WTC11 (cell line): Measurements from ENCODE around the gene GAB2. TPM values are rescaled to one million over a fixed set of nuclear protein-coding genes. Genes with fewer than 3 reads are reported as not detected.

Experiments used
- ATAC-seq: fragments of 200-7000 bp; cut with Tn5 transposase; 2 replicates; pipeline ENCODE4 v1.10.0; 2021; ENCODE audit warnings: mild to moderate bottlenecking, moderate library complexity
- CTCF ChIA-PET: fragments of 300-600 bp; sonication (Branson Sonifier 250); formaldehyde crosslinking; loops from one replicate; lab custom pipeline; 2021; ENCODE audit warnings: antibody characterized with exemption; lab: Charles Lee
- POLR2A ChIA-PET: fragments of 350-600 bp; sonication (Branson Sonifier 250); formaldehyde crosslinking; loops from one replicate; lab custom pipeline; 2021; ENCODE audit warnings: antibody characterized with exemption; lab: Charles Lee
- DNase-seq: peaks from one replicate; pipeline ENCODE4 v3.0.0; 2021; ENCODE audit warnings: low spot score
- H3K27ac Mint-ChIP-seq: 2 replicates; pipeline ENCODE4 v1.8.0; 2021; ENCODE audit warnings: mixed read lengths
- H3K27me3 Mint-ChIP-seq: 2 replicates; pipeline ENCODE4 v1.8.0; 2021; ENCODE audit warnings: low read depth, mild to moderate bottlenecking, moderate library complexity, mixed read lengths
- H3K36me3 Mint-ChIP-seq: 2 replicates; pipeline ENCODE4 v1.8.0; 2021; ENCODE audit warnings: mixed read lengths
- H3K4me1 Mint-ChIP-seq: 2 replicates; pipeline ENCODE4 v1.8.0; 2022; ENCODE audit warnings: mixed read lengths
- H3K4me3 Mint-ChIP-seq: 2 replicates; pipeline ENCODE4 v1.8.0; 2021; ENCODE audit warnings: mild to moderate bottlenecking, moderate library complexity, mixed read lengths
- H3K9me3 Mint-ChIP-seq: 2 replicates; pipeline ENCODE4 v1.8.0; 2021; ENCODE audit warnings: mixed read lengths
- CBFB ChIP-seq: sonication (generic); formaldehyde crosslinking; IDR thresholded peaks from 2 replicates; pipeline ENCODE4 v1.8.1; 2022; ENCODE audit warnings: mild to moderate bottlenecking, low read depth, missing genetic modification reagents
- ELF4 ChIP-seq: sonication (generic); formaldehyde crosslinking; IDR thresholded peaks from 2 replicates; pipeline ENCODE4 v1.8.1; 2022; ENCODE audit warnings: low read depth, mild to moderate bottlenecking, moderate library complexity, missing genetic modification reagents
- FOXJ3 ChIP-seq: sonication (generic); formaldehyde crosslinking; IDR thresholded peaks from 2 replicates; pipeline ENCODE4 v1.9.0; 2021; ENCODE audit warnings: missing genetic modification reagents, mild to moderate bottlenecking, borderline replicate concordance
- HMGA2 ChIP-seq: fragments of 250-450 bp; sonication (Bioruptor Pico); IDR thresholded peaks from 2 replicates; pipeline ENCODE4 v1.4.0; 2021; ENCODE audit warnings: mild to moderate bottlenecking, moderate library complexity
- JAZF1 ChIP-seq: fragments of 250-450 bp; sonication (Bioruptor Pico); IDR thresholded peaks from 2 replicates; pipeline ENCODE4 v1.9.0; 2021; ENCODE audit warnings: moderate library complexity, mild to moderate bottlenecking, inconsistent platforms
- KAT7 ChIP-seq: sonication (generic); formaldehyde crosslinking; IDR thresholded peaks from 2 replicates; pipeline ENCODE4 v1.8.1; 2023; ENCODE audit warnings: missing genetic modification reagents, mild to moderate bottlenecking, borderline replicate concordance
- MYBL2 ChIP-seq: sonication (generic); formaldehyde crosslinking; IDR thresholded peaks from 2 replicates; pipeline ENCODE4 v1.8.1; 2023; ENCODE audit warnings: mild to moderate bottlenecking, moderate library complexity, missing genetic modification reagents
- NFE2L1 ChIP-seq: sonication (generic); formaldehyde crosslinking; IDR thresholded peaks from 2 replicates; pipeline ENCODE4 v1.8.1; 2023; ENCODE audit warnings: missing genetic modification reagents
- PRRX2 ChIP-seq: fragments of 250-450 bp; sonication (Bioruptor Pico); IDR thresholded peaks from 2 replicates; pipeline ENCODE4 v1.8.0; 2021; ENCODE audit warnings: mild to moderate bottlenecking
- SMAD4 ChIP-seq: sonication (generic); formaldehyde crosslinking; IDR thresholded peaks from 2 replicates; pipeline ENCODE4 v1.8.0; 2022; ENCODE audit warnings: mild to moderate bottlenecking, missing genetic modification reagents
- SOX15 ChIP-seq: fragments of 250-450 bp; sonication (Bioruptor Pico); IDR thresholded peaks from 2 replicates; pipeline ENCODE4 v1.9.0; 2021; ENCODE audit warnings: mild to moderate bottlenecking
- SP1 ChIP-seq: sonication (generic); formaldehyde crosslinking; conservative IDR thresholded peaks from 2 replicates; pipeline ENCODE4 v1.8.1; 2022; ENCODE audit warnings: missing genetic modification reagents
- TCF7 ChIP-seq: sonication (generic); formaldehyde crosslinking; IDR thresholded peaks from 2 replicates; pipeline ENCODE4 v1.8.0; 2022; ENCODE audit warnings: mild to moderate bottlenecking, low read depth, missing genetic modification reagents, moderate library complexity
- TP53 ChIP-seq: sonication (generic); formaldehyde crosslinking; IDR thresholded peaks from 2 replicates; pipeline ENCODE4 v1.8.1; 2023; ENCODE audit warnings: mild to moderate bottlenecking, missing genetic modification reagents
- ZBTB21 ChIP-seq: sonication (generic); formaldehyde crosslinking; IDR thresholded peaks from 2 replicates; pipeline ENCODE4 v1.8.1; 2023; ENCODE audit warnings: mild to moderate bottlenecking, missing genetic modification reagents, borderline replicate concordance
- ZNF121 ChIP-seq: sonication (generic); formaldehyde crosslinking; IDR thresholded peaks from 2 replicates; pipeline ENCODE4 v1.8.0; 2023; ENCODE audit warnings: missing genetic modification reagents
- ZNF138 ChIP-seq: sonication (generic); formaldehyde crosslinking; conservative IDR thresholded peaks from 2 replicates; pipeline ENCODE4 v1.8.1; 2022; ENCODE audit warnings: mild to moderate bottlenecking, moderate library complexity, missing genetic modification reagents
- ZNF219 ChIP-seq: sonication (generic); formaldehyde crosslinking; IDR thresholded peaks from 2 replicates; pipeline ENCODE4 v1.8.0; 2023; ENCODE audit warnings: missing genetic modification reagents, mild to moderate bottlenecking, borderline replicate concordance
- ZNF396 ChIP-seq: fragments of 250-450 bp; sonication (Bioruptor Pico); IDR thresholded peaks from 2 replicates; pipeline ENCODE4 v1.8.0; 2021; ENCODE audit warnings: mild to moderate bottlenecking, moderate library complexity, borderline replicate concordance
- ZNF423 ChIP-seq: fragments of 250-450 bp; sonication (Bioruptor Pico); IDR thresholded peaks from 2 replicates; pipeline ENCODE4 v2.1.2; 2022; ENCODE audit warnings: mild to moderate bottlenecking, moderate library complexity
- total RNA-seq: library from RNA; stranded (reverse); gene quantifications from 3 replicates; pipeline ENCODE4 v1.2.3, GENCODE V29; 2021
- TF ChIP-seq, protein P1 (sequence below): sonication (generic); formaldehyde crosslinking; IDR thresholded peaks from 2 replicates; pipeline ENCODE4 v1.8.1; 2022; ENCODE audit warnings: low read depth, mild to moderate bottlenecking, moderate library complexity, missing genetic modification reagents, borderline replicate concordance
- TF ChIP-seq, protein P2 (sequence below): sonication (generic); formaldehyde crosslinking; IDR thresholded peaks from 2 replicates; pipeline ENCODE4 v1.8.0; 2023; ENCODE audit warnings: mild to moderate bottlenecking, missing genetic modification reagents
- TF ChIP-seq, protein P3 (sequence below): sonication (generic); formaldehyde crosslinking; IDR thresholded peaks from 2 replicates; pipeline ENCODE4 v1.8.1; 2023; ENCODE audit warnings: mild to moderate bottlenecking, missing genetic modification reagents
- TF ChIP-seq, protein P4 (sequence below): sonication (generic); formaldehyde crosslinking; IDR thresholded peaks from 2 replicates; pipeline ENCODE4 v1.8.1; 2023; ENCODE audit warnings: mild to moderate bottlenecking, moderate library complexity, missing genetic modification reagents
- TF ChIP-seq, protein P5 (sequence below): sonication (generic); formaldehyde crosslinking; IDR thresholded peaks from 2 replicates; pipeline ENCODE4 v1.8.1; 2022; ENCODE audit warnings: missing genetic modification reagents, borderline replicate concordance

GAB2 gene
- total RNA-seq, 1 experiment from 2014 or later, result 10.6 TPM

- TF ChIP-seq ZNF396 (CRISPR knock-in tag) (no peak), KAT7 (no peak), FOXJ3 (CRISPR knock-in tag) (no peak), TP53 (CRISPR knock-in tag) (no peak), JAZF1 (no peak), ZNF138 (CRISPR knock-in tag) (no peak), SMAD4 (CRISPR knock-in tag) (no peak), SOX15 (CRISPR knock-in tag) (no peak), PRRX2 (CRISPR knock-in tag) (no peak), SP1 (CRISPR knock-in tag) (no peak)
- TF ChIP-seq, protein P1, sequence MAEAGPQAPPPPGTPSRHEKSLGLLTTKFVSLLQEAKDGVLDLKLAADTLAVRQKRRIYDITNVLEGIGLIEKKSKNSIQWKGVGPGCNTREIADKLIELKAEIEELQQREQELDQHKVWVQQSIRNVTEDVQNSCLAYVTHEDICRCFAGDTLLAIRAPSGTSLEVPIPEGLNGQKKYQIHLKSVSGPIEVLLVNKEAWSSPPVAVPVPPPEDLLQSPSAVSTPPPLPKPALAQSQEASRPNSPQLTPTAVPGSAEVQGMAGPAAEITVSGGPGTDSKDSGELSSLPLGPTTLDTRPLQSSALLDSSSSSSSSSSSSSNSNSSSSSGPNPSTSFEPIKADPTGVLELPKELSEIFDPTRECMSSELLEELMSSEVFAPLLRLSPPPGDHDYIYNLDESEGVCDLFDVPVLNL (CRISPR knock-in tag), result no peak
- TF ChIP-seq, protein P2, sequence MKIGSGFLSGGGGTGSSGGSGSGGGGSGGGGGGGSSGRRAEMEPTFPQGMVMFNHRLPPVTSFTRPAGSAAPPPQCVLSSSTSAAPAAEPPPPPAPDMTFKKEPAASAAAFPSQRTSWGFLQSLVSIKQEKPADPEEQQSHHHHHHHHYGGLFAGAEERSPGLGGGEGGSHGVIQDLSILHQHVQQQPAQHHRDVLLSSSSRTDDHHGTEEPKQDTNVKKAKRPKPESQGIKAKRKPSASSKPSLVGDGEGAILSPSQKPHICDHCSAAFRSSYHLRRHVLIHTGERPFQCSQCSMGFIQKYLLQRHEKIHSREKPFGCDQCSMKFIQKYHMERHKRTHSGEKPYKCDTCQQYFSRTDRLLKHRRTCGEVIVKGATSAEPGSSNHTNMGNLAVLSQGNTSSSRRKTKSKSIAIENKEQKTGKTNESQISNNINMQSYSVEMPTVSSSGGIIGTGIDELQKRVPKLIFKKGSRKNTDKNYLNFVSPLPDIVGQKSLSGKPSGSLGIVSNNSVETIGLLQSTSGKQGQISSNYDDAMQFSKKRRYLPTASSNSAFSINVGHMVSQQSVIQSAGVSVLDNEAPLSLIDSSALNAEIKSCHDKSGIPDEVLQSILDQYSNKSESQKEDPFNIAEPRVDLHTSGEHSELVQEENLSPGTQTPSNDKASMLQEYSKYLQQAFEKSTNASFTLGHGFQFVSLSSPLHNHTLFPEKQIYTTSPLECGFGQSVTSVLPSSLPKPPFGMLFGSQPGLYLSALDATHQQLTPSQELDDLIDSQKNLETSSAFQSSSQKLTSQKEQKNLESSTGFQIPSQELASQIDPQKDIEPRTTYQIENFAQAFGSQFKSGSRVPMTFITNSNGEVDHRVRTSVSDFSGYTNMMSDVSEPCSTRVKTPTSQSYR (CRISPR knock-in tag), result no peak
- TF ChIP-seq, protein P3, sequence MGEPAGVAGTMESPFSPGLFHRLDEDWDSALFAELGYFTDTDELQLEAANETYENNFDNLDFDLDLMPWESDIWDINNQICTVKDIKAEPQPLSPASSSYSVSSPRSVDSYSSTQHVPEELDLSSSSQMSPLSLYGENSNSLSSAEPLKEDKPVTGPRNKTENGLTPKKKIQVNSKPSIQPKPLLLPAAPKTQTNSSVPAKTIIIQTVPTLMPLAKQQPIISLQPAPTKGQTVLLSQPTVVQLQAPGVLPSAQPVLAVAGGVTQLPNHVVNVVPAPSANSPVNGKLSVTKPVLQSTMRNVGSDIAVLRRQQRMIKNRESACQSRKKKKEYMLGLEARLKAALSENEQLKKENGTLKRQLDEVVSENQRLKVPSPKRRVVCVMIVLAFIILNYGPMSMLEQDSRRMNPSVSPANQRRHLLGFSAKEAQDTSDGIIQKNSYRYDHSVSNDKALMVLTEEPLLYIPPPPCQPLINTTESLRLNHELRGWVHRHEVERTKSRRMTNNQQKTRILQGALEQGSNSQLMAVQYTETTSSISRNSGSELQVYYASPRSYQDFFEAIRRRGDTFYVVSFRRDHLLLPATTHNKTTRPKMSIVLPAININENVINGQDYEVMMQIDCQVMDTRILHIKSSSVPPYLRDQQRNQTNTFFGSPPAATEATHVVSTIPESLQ, result no peak
- TF ChIP-seq, protein P4, sequence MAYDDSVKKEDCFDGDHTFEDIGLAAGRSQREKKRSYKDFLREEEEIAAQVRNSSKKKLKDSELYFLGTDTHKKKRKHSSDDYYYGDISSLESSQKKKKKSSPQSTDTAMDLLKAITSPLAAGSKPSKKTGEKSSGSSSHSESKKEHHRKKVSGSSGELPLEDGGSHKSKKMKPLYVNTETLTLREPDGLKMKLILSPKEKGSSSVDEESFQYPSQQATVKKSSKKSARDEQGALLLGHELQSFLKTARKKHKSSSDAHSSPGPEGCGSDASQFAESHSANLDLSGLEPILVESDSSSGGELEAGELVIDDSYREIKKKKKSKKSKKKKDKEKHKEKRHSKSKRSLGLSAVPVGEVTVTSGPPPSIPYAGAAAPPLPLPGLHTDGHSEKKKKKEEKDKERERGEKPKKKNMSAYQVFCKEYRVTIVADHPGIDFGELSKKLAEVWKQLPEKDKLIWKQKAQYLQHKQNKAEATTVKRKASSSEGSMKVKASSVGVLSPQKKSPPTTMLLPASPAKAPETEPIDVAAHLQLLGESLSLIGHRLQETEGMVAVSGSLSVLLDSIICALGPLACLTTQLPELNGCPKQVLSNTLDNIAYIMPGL (CRISPR knock-in tag), result no peak
- no peak for DNase-seq
- peaks cover 11% of the 10 kb centered on the region for H3K36me3 Mint-ChIP-seq
- H3K27me3 Mint-ChIP-seq, result peaks cover 3% of the 10 kb centered on the region; the same call in 1 of the 2 replicates
- no peak for ATAC-seq
- no peak overlapping the region for H3K4me3 Mint-ChIP-seq
- peaks cover 19% of the 10 kb centered on the region for H3K9me3 Mint-ChIP-seq
- H3K27ac Mint-ChIP-seq, result no peak overlapping the region
- CTCF ChIA-PET, result interaction anchor here (0.9 kb wide), 1 partner anchor 10 kb away, joined by 3 read pairs; no protein-coding TSS in a partner anchor
- no peaks in the 10 kb centered on the region for H3K4me1 Mint-ChIP-seq
- POLR2A ChIA-PET, result no interaction called here
Measured at GRCh38 chr11:78406568-78407196, 10.9 kb downstream of the GAB2 start.

- Mint-ChIP-seq H3K4me1 (peaks cover 3% of the 10 kb centered on the region; the same call in 1 of the 2 replicates), H3K4me3 (no peak overlapping the region), H3K36me3 (peaks cover 11% of the 10 kb centered on the region), H3K9me3 (peaks cover 19% of the 10 kb centered on the region), H3K27me3 (peaks cover 7% of the 10 kb centered on the region), H3K27ac (no peak overlapping the region)
- ATAC-seq (no peak), DNase-seq (no peak)
- CTCF ChIA-PET, result interaction anchor here (0.9 kb wide), 1 partner anchor 11 kb away, joined by 3 read pairs; no protein-coding TSS in a partner anchor
- POLR2A ChIA-PET, result no interaction called here
- TF ChIP-seq CBFB (CRISPR knock-in tag) (no peak), TCF7 (CRISPR knock-in tag) (no peak), ZNF423 (no peak), NFE2L1 (CRISPR knock-in tag) (no peak), PRRX2 (CRISPR knock-in tag) (no peak), ZNF219 (CRISPR knock-in tag) (no peak), MYBL2 (no peak), ZNF121 (CRISPR knock-in tag) (no peak), ELF4 (CRISPR knock-in tag) (no peak), HMGA2 (no peak), ZBTB21 (no peak)
- TF ChIP-seq, protein P4 (CRISPR knock-in tag), result no peak
- TF ChIP-seq, protein P5, sequence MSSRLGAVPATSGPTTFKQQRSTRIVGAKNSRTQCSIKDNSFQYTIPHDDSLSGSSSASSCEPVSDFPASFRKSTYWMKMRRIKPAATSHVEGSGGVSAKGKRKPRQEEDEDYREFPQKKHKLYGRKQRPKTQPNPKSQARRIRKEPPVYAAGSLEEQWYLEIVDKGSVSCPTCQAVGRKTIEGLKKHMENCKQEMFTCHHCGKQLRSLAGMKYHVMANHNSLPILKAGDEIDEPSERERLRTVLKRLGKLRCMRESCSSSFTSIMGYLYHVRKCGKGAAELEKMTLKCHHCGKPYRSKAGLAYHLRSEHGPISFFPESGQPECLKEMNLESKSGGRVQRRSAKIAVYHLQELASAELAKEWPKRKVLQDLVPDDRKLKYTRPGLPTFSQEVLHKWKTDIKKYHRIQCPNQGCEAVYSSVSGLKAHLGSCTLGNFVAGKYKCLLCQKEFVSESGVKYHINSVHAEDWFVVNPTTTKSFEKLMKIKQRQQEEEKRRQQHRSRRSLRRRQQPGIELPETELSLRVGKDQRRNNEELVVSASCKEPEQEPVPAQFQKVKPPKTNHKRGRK, result no peak
Measured at GRCh38 chr11:78405805-78406204, 11.8 kb downstream of the GAB2 start.
